Ascending aorta (tissue), 2 donors: ENCODE data around the gene ACTA2. TPM values are rescaled to one million over a fixed set of nuclear protein-coding genes. Genes with fewer than 3 reads are reported as not detected.

Source experiments
- DNase-seq, 2 donors: peaks; one replicate each; pipeline ENCODE4 v3.0.0-alpha.2; 2019; ENCODE audit warnings: low spot score in 2 of 2
- H3K27ac ChIP-seq, 2 donors: fragments of 200-600 bp; sonication (generic); one replicate each; pipeline ENCODE4 v1.5.1; 2016 to 2017; ENCODE audit warnings: mild to moderate bottlenecking in 1 of 2
- H3K27me3 ChIP-seq: fragments of 200-600 bp; sonication (generic); one replicate; pipeline ENCODE4 v1.5.1; 2017
- H3K36me3 ChIP-seq, 2 donors: fragments of 200-600 bp; sonication (generic); one replicate each; pipeline ENCODE4 v1.5.1; 2016
- H3K4me1 ChIP-seq, 2 donors: fragments of 200-600 bp; sonication (generic); one replicate each; pipeline ENCODE4 v1.5.1; 2016 to 2017; ENCODE audit warnings: mild to moderate bottlenecking in 1 of 2
- H3K4me3 ChIP-seq, 2 donors: fragments of 200-600 bp; sonication (generic); one replicate each; pipeline ENCODE4 v1.5.1; 2016 to 2017; ENCODE audit warnings: mild to moderate bottlenecking in 1 of 2
- H3K9me3 ChIP-seq, 2 donors: fragments of 200-600 bp; sonication (generic); one replicate each; pipeline ENCODE4 v1.5.1; 2016
- CTCF ChIP-seq, 3 experiments: fragments of 200-600 bp in 2 of 3; fragments of 450-650 bp in 1 of 3; sonication (generic) in 2 of 3; IDR thresholded peaks; one replicate each; pipeline ENCODE4 v1.5.1; 2016 to 2019; ENCODE audit warnings: antibody characterized with exemption in 3 of 3, mild to moderate bottlenecking in 1 of 3, moderate library complexity in 1 of 3
- intact Hi-C: fragments of 100-400 bp; cut with DNase I; formaldehyde crosslinking; loops from one replicate; pipeline ENCODE4 v1.15.1; 2023
- total RNA-seq: library from RNA; depleted of rRNA; stranded (reverse); fragments of >200 nt; gene quantifications from one replicate; pipeline ENCODE4 v1.1.0, GENCODE V29; 2016

Gene ACTA2
- total RNA-seq, 1 donor from 2014 or later: 5,316 TPM

GRCh38 chr10:88922041-88922440 lies 30.5 kb downstream of the ACTA2 start:
- Histone ChIP-seq H3K36me3 (no peaks in the 10 kb centered on the region), H3K27ac (no peak overlapping the region), H3K9me3 (no peaks in the 10 kb centered on the region), H3K4me1 (peaks cover 0 to 7% of the 10 kb centered on the region in 2 donors), H3K27me3 (no peaks in the 10 kb centered on the region), H3K4me3 (no peak overlapping the region)
- DNase-seq: no peak
- no peak for TF ChIP-seq CTCF (IDR thresholded peaks at IDR 0.05)
- intact Hi-C loops: no loop called here

- intact Hi-C loops: no loop called here
- Histone ChIP-seq H3K36me3 (no peaks in the 10 kb centered on the region), H3K4me3 (no peak overlapping the region), H3K27ac (no peak overlapping the region), H3K4me1 (peaks cover 0 to 7% of the 10 kb centered on the region in 2 donors), H3K27me3 (no peaks in the 10 kb centered on the region), H3K9me3 (no peaks in the 10 kb centered on the region)
- no peak for DNase-seq
- no peak for TF ChIP-seq CTCF (IDR thresholded peaks at IDR 0.05)
These were observed 31.5 kb downstream of the ACTA2 start for GRCh38 chr10:88920986-88921593.

- Histone ChIP-seq H3K27ac (no peak overlapping the region), H3K4me1 (peaks cover 0 to 5% of the 10 kb centered on the region in 2 donors), H3K27me3 (no peaks in the 10 kb centered on the region), H3K9me3 (no peaks in the 10 kb centered on the region), H3K36me3 (no peaks in the 10 kb centered on the region), H3K4me3 (no peak overlapping the region)
- DNase-seq: no peak
- no peak for TF ChIP-seq CTCF (IDR thresholded peaks at IDR 0.05)
- intact Hi-C loops: no loop called here
These were observed 32.4 kb downstream of the ACTA2 start for GRCh38 chr10:88920198-88920597.

- intact Hi-C loops: no loop called here
- no peak for DNase-seq
- Histone ChIP-seq H3K4me3 (no peak overlapping the region), H3K27me3 (no peaks in the 10 kb centered on the region), H3K9me3 (no peaks in the 10 kb centered on the region), H3K36me3 (no peaks in the 10 kb centered on the region), H3K4me1 (peaks cover 0 to 5% of the 10 kb centered on the region in 2 donors), H3K27ac (no peak overlapping the region)
- no peak for TF ChIP-seq CTCF (IDR thresholded peaks at IDR 0.05)
These were observed 33.5 kb downstream of the ACTA2 start for GRCh38 chr10:88919041-88919440.

- Histone ChIP-seq H3K9me3 (no peaks in the 10 kb centered on the region), H3K4me1 (peaks cover 0 to 5% of the 10 kb centered on the region in 2 donors), H3K36me3 (no peaks in the 10 kb centered on the region), H3K27ac (no peak overlapping the region), H3K27me3 (no peaks in the 10 kb centered on the region), H3K4me3 (no peak overlapping the region)
- DNase-seq: no peak
- intact Hi-C loops: no loop called here
- TF ChIP-seq CTCF (IDR thresholded peaks at IDR 0.05): no peak
These were observed 34.2 kb downstream of the ACTA2 start for GRCh38 chr10:88918191-88918905.
